ENCODE measurements around the gene UBR3.

Gene UBR3

DNA sequence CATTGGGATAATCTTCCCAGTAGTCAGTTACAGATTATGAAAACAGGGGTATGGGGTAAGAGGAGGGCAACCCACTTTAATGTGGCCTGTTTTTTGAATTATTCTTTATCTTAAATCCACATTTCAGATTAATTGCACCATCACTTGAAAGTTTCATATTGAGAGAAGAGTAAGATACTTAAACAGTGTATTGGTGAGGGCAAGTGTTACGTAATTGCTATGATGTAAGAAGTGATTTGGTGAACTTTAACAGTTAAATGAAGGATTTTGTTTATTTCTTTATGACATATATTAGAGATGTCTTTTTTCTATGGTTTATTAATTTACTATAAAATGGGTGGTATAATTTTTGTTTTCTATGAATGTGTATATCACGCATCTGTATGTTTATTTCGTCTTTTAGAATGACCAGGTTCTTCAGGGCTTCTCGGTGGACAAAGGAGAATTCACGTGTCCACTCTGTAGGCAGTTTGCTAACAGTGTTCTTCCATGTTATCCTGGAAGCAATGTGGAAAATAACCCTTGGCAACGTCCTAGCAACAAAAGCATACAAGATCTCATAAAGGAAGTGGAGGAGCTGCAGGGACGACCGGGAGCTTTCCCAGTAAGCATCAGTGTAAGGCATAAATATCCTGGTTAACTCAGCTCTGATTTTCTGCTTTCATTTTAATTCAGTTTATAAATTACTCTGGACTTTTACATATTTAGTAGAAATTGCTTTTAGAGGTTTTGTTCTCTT lies 179.5 kb downstream of the UBR3 start:
- no peak for DNase-seq (ENCODE audit: low read depth)

DNA sequence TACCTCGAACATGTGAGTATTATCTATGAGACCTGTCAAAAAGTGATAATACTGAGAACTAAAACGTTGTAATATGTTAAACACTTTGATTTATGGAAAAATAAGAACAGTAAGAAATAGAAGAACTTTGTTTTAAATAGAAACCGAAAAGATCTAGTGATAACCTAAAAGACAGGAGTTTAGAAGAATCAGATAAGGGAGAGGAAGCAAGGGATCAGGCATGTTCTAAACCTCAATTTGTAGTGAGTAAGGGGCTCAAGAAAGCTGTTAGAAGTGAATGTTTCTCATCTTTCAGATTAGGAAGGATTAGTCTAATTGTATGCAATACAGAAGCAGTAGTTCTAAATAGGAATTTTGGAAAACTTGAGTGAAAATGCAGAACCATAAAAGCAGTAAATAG lies 182.0 kb downstream of the UBR3 start:
- no peak for DNase-seq (ENCODE audit: low read depth)

DNA sequence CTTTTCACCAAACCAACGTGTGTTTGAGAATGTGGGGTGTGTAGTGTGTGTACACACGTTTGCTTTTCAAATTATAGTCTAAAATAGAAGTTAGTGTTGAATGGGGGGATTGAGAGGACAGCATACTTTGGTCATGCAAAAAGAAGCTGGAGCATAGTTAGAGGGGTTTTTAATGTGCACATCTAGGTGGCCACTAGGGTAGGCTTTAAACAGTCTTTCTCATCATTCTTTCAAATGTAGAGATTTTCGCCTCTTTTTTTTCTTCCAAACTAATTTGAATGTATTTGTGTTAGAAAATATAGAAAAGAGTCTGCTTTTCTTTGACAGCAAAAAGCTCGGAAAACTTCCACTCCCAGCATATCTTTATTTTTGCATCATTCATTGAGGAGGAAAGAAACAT lies 185.5 kb downstream of the UBR3 start:
- no peak for DNase-seq (ENCODE audit: low read depth)

DNA sequence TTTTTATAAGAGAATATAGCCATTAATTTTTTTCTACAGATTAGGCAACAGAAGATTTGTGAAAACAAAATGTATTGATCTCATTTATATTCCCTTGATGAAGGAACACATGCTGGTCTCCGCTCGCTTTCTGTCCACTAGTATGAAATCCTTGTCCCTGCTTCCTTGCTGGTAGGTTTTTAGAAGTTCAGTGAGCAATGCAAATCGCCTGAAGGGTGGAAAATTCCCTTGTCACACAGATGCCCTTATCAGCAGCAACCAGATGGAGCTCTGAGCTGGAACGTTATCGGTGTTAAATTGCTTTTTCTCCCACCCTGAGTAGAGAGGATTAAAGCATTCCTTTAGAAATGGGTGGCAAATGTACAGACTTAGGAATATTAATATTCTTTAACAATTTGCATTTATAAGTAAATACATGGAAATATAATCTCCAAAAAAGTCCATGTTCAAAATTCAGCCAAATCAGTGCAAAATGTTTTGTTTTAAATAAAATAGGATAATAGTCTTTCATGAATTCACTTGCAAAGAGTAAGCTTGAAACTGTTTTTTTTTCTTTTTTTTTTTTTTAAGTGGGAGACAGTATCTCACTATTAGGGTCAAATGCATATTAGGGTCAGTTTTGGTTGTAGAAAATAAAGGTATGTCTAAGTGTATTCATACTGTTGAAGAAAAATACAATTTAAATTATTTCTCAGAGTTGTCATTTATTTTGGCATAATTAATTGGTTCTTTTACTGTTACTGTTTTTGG lies 186.7 kb downstream of the UBR3 start:
- DNase-seq (ENCODE audit: low read depth), result no peak

DNA sequence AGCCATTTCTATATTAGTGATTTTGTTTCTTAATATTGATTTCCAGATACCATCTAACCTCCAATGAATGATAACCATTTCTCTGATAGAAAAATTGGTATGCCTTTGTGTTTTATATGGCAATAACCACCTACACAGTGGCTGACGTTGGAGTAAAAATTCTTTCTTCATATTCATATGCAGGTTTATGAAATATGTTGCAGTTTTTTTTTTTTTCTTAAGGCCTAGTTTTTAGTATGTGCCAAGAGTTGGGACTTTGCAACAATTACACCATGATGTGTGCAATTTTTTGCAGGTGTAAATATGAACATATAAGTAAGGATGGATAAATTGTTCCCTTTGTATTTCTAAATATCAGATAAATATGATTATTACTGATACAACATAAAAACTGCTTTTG lies 187.5 kb downstream of the UBR3 start:
- DNase-seq (ENCODE audit: low read depth), result no peak

DNA sequence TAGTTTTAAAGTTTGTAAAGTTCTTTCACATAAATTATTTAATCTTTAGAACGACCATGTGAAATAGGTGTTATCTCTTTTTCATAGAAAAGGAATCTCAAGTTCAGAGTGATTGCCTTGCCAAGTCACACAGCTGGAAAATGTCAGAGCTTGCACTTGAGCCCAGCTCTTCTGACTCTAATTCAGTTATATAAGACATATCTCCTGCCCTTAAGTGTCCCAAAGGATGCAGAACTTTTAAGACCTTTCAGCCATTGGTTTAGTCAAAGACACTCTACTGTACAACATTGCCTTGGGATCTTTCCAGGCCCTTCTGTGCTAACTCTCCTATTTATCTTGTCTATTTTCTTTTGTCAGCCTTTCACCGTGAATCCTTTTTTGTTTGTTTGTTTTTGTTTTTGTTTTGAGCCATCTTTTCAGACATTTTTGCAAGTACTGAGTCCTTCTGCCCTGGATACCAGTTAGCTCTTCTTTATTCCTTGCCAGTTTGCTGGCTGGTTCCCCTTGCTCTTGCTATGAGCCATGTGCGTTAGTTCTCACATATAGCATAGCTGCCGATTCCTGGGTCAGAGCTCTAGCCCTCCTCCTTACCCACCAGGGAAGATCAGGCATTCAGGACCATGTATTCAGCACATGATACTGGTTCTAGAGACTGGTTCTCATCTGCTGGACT lies 190.7 kb downstream of the UBR3 start:
- DNase-seq (ENCODE audit: low read depth), result no peak

DNA sequence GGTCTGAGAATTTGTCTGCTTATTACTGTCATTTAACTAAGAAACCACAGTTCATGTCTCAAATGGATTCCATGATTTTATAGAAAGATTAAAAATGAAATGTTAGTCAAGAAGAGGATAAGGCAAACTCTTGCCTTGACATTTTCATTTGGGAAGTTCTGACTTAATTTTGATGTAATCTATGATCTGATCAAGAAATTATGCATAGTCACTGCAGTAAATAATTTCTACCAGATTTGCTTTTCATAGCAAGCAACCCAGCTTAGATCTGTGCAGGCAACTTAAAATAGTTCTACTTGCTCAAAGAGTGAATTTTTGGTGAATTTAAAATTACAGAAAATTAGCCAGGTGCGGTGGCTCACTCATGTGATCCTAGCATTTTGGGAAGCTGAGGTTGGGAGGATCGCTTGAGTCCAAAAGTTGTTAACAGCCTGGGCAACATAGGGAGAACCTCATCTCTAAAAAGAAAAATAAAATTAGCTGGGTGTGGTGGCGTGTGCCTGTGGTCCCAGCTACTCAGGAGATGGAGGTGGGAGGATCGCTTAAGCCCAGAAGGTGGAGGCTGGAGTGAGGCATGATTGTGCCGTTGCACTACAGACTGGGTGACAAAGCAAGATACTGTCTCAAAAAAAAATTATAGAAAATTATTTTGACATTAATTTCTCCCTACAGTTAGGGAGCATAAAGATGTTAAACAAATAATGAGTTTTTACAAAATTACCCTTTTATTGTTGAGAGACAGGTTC lies 192.0 kb downstream of the UBR3 start:
- DNase-seq (ENCODE audit: low read depth), result no peak

DNA sequence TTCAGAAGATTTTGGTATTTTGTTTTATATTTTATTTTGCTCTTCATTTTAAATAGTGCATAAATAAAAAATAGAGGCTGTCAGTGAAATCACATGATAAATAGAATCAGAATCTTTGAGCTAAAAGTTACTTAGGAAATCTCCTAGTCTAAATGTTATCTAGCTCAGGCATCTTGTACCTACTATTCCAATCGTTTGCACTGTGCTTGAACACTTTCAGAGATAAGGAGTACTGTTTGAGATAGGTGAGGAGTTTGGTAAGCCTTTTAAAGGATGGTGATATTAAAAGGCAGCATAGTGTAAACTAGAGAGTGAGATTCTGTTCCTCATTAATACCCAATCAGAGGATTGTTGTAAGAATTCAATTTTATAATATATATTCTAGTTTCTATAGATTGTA lies 193.5 kb downstream of the UBR3 start:
- no peak for DNase-seq (ENCODE audit: low read depth)

DNA sequence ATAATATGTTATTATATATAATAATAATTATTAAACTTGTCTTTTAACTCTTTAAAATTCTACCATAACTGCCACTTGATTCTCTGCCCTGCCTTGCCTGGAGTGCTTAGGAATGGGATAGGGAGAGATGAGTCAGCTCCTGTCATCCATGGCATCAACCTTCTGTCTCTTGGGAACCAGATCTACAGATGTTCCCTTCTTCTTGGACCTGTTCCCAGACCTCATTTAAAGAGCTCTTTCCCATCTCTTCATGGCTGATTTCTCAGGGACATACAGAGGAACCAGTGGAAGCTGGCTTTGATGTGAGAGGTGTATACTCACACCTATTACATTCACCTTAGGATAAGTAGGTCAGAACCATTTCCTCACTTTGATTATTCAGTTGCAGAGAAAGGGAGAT lies 195.4 kb downstream of the UBR3 start:
- peak; percentile 73 for DNase-seq (ENCODE audit: low read depth)

DNA sequence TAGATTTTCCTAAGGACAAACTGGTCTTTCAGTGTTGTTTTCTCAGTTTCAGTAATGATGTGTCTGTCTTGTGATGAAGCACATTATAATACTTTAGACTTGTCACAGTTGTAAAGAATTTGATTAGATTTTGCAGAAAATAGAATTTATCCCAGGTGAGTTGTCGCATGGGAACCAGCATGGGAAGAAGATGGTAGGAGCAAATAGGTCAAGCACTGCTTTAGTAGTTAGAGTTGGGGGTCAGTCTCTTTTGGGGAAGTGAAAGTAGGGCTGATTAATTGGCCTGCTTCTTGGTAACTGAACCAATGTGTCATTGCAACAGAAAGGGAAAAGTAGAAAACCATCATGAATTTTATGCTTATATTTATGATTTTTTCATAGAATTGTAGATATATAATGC lies 197.5 kb downstream of the UBR3 start:
- DNase-seq (ENCODE audit: low read depth), result no peak

DNA sequence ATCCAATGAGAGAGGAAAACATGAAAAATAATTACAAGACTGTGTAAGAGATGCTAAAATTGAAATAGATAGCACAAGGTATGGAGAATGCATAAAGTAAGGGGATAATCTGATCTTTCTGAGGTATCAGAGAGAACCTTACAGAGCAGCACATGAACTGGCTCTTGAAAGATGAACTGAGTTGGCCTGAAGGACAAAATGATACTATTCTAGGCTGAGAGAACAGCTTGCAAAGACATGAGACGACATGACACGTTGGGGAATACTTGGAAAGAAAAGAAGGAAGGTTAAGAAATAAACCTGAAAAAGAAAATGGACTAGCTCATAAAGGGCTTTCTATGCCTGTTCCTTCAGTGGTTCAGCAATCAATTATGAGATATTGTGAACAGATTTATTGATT lies 198.0 kb downstream of the UBR3 start:
- DNase-seq (ENCODE audit: low read depth), result no peak

DNA sequence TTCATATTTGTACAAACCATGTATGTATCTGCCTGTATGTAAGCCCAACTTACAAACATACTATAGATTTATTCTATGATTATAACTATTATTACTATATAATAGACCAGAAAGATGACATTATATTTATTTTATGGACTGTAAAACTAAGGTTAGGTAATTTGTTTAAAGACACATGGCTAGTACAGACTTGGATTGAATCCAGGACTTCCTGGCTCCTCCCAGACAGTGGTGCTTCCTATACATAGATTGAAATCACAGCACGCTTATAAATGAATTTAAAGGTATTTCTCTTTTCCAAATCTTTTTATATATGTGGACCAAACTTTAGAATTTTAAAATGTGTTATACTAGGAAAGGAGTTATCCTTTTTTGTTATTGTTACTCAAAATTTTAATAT lies 199.1 kb downstream of the UBR3 start:
- no peak for DNase-seq (ENCODE audit: low read depth)

DNA sequence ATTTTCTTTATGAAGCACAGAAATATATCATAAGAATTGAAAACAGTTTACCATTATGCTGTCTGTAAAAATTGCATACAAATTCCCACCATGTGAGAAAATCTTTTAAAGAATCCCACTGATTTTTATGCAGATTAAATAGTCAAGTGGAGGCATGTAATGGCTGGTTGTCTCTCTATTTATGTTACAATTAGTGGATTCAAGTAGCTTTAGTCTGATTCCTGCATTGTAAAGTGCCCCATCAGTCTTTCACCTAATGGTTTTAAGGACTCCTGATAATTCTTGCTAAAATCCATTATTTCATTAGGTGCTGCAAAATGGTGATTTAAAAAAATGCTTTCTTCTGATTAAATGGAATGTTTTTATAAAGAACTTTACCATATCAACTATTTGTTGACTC lies 202.3 kb downstream of the UBR3 start:
- DNase-seq (ENCODE audit: low read depth), result no peak

DNA sequence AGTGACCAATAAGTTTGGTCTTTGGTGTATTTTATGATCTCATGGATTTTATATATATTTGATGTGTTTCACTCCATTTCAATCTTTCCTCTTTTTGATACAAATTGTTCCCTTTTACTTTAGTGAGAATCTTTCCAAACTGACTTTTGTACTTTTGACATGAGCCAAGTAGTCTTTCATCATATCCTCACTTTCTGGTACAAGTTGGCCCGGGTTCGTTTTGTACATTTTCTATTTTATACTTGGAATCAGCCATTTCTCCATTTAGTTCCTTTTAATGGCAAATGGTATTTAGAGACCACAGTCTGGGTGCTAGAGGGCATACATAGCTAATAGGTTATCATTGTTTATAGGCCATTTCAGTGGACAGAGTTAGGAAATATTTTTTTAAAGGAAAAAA lies 202.8 kb downstream of the UBR3 start:
- DNase-seq (ENCODE audit: low read depth), result no peak

DNA sequence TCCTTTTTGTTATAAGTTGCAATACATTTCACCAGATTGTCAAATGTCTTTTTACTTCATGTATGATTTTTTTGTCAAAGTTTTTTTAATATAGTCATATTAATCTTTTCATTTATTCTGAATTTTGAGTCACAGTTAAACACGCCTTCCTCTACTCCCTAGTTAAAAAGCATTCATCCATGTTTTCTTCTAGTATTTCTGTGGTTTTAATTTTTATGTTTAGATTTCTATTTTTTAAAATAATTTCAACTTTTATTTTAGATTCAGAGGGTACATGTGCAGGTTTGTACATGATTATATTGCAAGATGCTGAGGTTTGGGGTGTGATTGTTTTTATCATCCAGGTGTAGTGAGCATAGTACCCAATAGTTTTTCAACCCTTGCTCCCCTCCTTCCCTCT lies 204.0 kb downstream of the UBR3 start:
- DNase-seq (ENCODE audit: low read depth), result no peak

DNA sequence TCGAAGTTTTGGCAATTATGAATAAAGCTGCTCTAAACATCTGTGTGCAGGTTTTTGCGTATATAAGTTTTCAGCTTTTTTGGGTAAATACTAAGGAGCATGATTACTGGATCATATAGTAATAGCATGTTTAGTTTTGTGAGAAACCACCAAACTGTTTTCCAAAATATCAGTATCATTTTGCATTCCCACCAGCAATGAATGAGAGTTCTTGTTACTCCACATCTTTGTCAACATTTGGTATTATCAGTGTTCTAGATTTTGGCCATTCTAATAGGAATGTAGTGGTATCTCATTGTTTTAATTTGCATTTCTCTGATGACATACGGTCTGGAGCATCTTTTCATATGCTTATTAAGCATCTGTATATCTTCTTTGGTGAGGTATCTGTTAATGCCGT lies 207.3 kb downstream of the UBR3 start:
- no peak for DNase-seq (ENCODE audit: low read depth)

DNA sequence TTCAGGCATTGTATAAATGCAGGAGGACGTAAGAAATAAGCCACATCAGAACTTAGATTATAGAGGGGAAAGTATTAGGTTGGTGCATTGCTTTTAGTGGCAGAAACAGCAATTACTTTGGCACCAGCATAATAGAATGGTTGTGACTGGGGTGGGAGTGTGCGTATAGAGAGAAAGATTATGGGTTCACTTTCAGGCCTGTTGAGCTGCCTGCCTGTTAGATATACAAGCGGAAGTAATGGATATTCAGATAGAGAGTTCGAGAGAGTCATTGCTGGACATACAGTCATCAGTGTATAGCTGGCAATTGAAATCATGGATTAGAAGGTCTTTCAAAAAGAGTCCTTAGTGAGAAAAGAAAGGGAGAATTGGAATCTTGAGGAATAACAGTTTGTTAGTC lies 211.5 kb downstream of the UBR3 start:
- DNase-seq (ENCODE audit: low read depth), result no peak

DNA sequence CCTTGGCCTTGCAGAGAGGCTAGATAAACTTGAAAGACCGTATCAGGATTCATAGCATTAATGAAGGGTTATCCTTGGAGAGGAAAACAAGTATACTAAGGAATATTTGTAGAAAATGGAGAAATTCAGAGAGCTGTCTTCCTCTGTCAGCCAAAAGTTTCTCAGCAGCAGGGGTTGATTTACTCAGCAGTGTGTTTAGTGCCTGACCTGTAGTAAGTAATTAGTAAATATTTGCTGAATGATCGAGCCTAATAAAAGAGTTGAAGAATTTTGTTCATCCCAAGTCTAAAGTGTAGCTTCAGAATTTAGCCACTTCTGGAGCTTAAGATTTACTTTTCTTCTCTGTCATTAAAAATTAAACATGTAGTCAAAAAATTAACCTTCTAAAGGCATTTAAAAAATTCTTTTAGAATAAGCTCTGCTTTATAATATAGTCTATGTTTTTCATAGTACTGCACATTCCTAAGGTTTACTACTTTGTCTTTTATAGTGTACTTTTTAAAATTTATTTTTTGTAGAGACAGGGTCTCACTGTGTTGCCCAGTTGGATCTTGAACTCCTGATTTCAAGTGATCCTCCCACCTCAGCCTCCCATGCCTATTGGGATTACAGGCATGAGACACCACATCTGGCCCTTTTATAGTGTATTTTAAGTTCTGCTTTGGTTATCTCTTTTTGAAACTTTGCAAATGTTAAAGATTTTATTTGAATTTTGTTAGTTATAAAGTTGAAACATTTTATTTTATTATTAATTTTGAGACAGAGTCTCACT lies 212.3 kb downstream of the UBR3 start:
- no peak for DNase-seq (ENCODE audit: low read depth)

DNA sequence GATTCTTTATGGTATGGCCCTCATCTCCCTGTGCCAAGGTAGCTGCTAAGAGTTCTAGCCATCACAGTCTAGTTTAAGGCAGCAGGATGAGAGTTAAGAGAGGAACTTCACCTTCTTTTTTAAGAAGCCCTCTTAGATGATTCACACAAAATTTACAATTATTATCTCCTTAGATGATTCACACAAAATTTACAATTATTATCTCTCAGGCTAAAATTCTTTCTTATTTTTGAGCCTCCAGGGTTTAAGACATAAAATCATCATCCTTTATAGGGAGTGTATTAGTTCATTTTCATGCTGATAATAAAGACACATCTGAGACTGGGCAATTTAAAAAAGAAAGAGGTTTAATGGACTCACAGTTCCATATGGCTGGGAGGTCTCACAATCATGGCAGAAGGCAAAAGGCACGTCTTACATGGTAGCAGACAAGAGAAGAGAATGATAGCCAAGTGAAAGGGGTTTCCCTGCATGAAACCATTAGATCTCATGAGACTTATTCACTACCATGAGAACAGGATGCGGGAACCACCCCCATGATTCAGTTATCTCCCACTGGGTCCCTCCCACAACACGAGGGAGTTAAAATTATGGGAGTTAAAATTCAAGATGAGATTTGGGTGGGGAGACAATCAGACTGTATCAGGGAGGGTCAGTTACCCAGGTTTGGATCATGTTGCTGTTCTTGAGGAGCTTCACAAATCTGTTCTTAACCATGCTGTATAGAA lies 217.7 kb downstream of the UBR3 start:
- DNase-seq (ENCODE audit: low read depth), result no peak

DNA sequence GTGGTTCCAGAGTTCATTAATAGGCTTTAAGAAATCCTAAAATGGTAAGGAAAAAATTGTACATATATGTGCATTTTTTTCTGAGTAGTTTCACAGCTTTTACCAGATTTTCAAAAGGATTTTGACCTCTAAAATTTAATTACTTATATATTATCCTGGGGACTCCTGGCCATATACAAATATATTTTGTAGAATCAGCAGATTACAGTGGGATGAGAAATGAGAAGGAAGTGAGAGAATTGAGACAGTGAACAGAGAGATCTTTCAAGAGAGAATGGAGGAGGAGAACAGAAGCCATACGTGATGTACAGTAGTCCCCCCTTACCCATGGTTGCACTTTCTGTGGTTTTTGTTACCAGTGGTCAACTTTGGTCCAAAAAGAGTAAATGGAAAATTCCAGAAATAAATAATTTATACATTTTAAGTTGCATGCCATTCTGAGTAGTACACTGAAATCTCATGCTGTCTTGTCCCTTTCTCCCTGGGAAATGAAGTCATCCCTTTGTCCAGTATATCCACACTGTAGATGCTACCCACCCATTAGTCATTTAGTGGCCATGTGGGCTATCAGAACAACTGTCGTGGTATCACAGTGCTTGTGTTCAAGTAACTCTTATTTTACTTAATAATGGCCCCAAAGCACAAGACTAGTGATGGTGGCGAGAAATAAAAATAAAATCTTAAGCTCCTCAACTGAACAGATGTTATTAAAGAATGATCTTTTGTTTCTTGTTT lies 220.2 kb downstream of the UBR3 start:
- no peak for DNase-seq (ENCODE audit: low read depth)

Measured in GM04503 (cell line).